Measurements from ENCODE around the gene MINPP1. TPM values are rescaled to one million over a fixed set of nuclear protein-coding genes. Genes with fewer than 3 reads are reported as not detected.

MINPP1 gene
- total and polyA plus RNA-seq, 4 donors = 19.1 to 111 (median 24.6) TPM

GRCh38 chr10:87578160-87578841 is 73.6 kb downstream of the MINPP1 start:
- Histone ChIP-seq H3K9ac (ENCODE audit: low read depth in 1 of 2, low read length in 2 of 2) (no peak overlapping the region), H3K27me3 (ENCODE audit: control insufficient read depth in 4 of 4, insufficient read depth in 4 of 4, low read length in 3 of 4) (no peaks in the 10 kb centered on the region), H3K36me3 (ENCODE audit: control insufficient read depth in 4 of 4, insufficient read depth in 3 of 4, low read depth in 1 of 4, low read length in 3 of 4) (no peaks in the 10 kb centered on the region), H3K4me3 (ENCODE audit: low read depth in 1 of 3, low read length in 3 of 3) (no peak overlapping the region), H3K9me3 (ENCODE audit: control insufficient read depth in 4 of 4, low read length in 3 of 4) (no peaks in the 10 kb centered on the region), H3K4me1 (ENCODE audit: control insufficient read depth in 4 of 4, insufficient read depth in 4 of 4, low read length in 3 of 4) (peaks cover 0 to 19% (median 16%) of the 10 kb centered on the region in 4 donors), H3K27ac (ENCODE audit: low read depth in 1 of 2, low read length in 2 of 2) (peak overlapping the region in 1 of 2 donors; percentile 73)
- WGBS = 70% methylated on average over 5 of the region's 5 CpGs
- no peak for TF ChIP-seq TAF1 (conservative IDR thresholded peaks at IDR 0.05)
- no peak for TF ChIP-seq FOXA1 (IDR thresholded peaks at IDR 0.05)
- no peak for TF ChIP-seq HNF4A (conservative IDR thresholded peaks at IDR 0.05)
- no peak for TF ChIP-seq ZBTB33 (IDR thresholded peaks at IDR 0.05)
- no peak for TF ChIP-seq SP1 (IDR thresholded peaks at IDR 0.05)
- TF ChIP-seq REST (IDR thresholded peaks at IDR 0.05) = no peak
- TF ChIP-seq FOXA2 (IDR thresholded peaks at IDR 0.05) = no peak
- DNase-seq (ENCODE audit: low spot score) = no peak

GRCh38 chr10:87578842-87579401 is 74.2 kb downstream of the MINPP1 start:
- peaks cover 0 to 19% (median 16%) of the 10 kb centered on the region in 4 donors for H3K4me1 ChIP-seq (ENCODE audit: control insufficient read depth in 4 of 4, insufficient read depth in 4 of 4, low read length in 3 of 4)
- H3K27me3 ChIP-seq (ENCODE audit: control insufficient read depth in 4 of 4, insufficient read depth in 4 of 4, low read length in 3 of 4) = no peaks in the 10 kb centered on the region
- no peak overlapping the region for H3K9ac ChIP-seq (ENCODE audit: low read depth in 1 of 2, low read length in 2 of 2)
- H3K9me3 ChIP-seq (ENCODE audit: control insufficient read depth in 4 of 4, low read length in 3 of 4) = no peaks in the 10 kb centered on the region
- no peaks in the 10 kb centered on the region for H3K36me3 ChIP-seq (ENCODE audit: control insufficient read depth in 4 of 4, insufficient read depth in 3 of 4, low read depth in 1 of 4, low read length in 3 of 4)
- WGBS = 25% methylated on average over 11 of the region's 11 CpGs
- peak overlapping the region; percentile 17 to 55 (median 41) for H3K4me3 ChIP-seq (ENCODE audit: low read depth in 1 of 3, low read length in 3 of 3)
- peak overlapping the region; percentile 43 to 73 for H3K27ac ChIP-seq (ENCODE audit: low read depth in 1 of 2, low read length in 2 of 2)
- DNase-seq (ENCODE audit: low spot score) = no peak
- TF ChIP-seq FOXA2 (IDR thresholded peaks at IDR 0.05) = no peak
- peak in 1 of 2 donors; percentile 15 for TF ChIP-seq RAD21 (IDR thresholded peaks at IDR 0.05)
- TF ChIP-seq HNF4A (conservative IDR thresholded peaks at IDR 0.05) = peak; percentile 75 to 84
- TF ChIP-seq MAX (IDR thresholded peaks at IDR 0.05) = no peak
- peak in 1 of 2 donors; percentile 27 for TF ChIP-seq JUND (IDR thresholded peaks at IDR 0.05)
- peak; percentile 27 to 33 for TF ChIP-seq RXRA (IDR thresholded peaks at IDR 0.05)
- TF ChIP-seq REST (IDR thresholded peaks at IDR 0.05) = peak; percentile 17
- TF ChIP-seq GABPA (IDR thresholded peaks at IDR 0.05 in 1 of 2, conservative IDR thresholded peaks at IDR 0.05 in 1 of 2) = no peak
- no peak for TF ChIP-seq YY1 (IDR thresholded peaks at IDR 0.05)
- no peak for TF ChIP-seq ZBTB33 (IDR thresholded peaks at IDR 0.05)
- TF ChIP-seq HNF4G (IDR thresholded peaks at IDR 0.05) = peak; percentile 42
- TF ChIP-seq CTCF (IDR thresholded peaks at IDR 0.05; ENCODE audit: low read depth, low read length, missing input control) = no peak
- TF ChIP-seq EGR1 (IDR thresholded peaks at IDR 0.05; ENCODE audit: low read depth in 2 of 2) = no peak

Measured in liver (tissue), 9 donors.